ENCODE measurements around the gene FXYD7. TPM values are rescaled to one million over a fixed set of nuclear protein-coding genes. Genes with fewer than 3 reads are reported as not detected.

Gene FXYD7
- total RNA-seq, 2 experiments from 2014 or later: 15.3 to 15.6 TPM

- Histone ChIP-seq H3K36me3 (ENCODE audit: insufficient read depth, low read length) (peaks cover 27% of the 10 kb centered on the region), H3K9me3 (ENCODE audit: control insufficient read depth in 1 of 2, insufficient read depth in 1 of 2, low read length in 2 of 2) (no peaks in the 10 kb centered on the region), H3K4me1 (ENCODE audit: insufficient read depth, low read length) (peaks cover 49% of the 10 kb centered on the region), H3K27ac (ENCODE audit: low read depth in 1 of 2, low read length in 2 of 2) (peak overlapping the region; percentile 80 to 89), H3K4me3 (ENCODE audit: low read length) (peak overlapping the region; percentile 99), H3K27me3 (ENCODE audit: control insufficient read depth in 1 of 2, insufficient read depth in 2 of 2, low read length in 2 of 2) (no peaks in the 10 kb centered on the region)
- peak overlapping the region; percentile 98 for H3K27ac Mint-ChIP-seq
- H3K36me3 Mint-ChIP-seq (ENCODE audit: low read depth): peaks cover 50% of the 10 kb centered on the region
- no peaks in the 10 kb centered on the region for H3K9me3 Mint-ChIP-seq
- ChIA-PET CTCF (interaction anchor here (0.6 to 3.3 kb wide), 20 partner anchors 8 to 775 kb away, joined by 3 to 46 read pairs (median 4); partner anchors contain the start of gene FXYD7), POLR2A (interaction anchor here (0.6 to 3.1 kb wide), 25 partner anchors 8 to 309 kb away, joined by 3 to 56 read pairs (median 5); partner anchors contain the start of genes FXYD7 and USF2)
- TF ChIP-seq CTCF (IDR thresholded peaks at IDR 0.05): peak; percentile 84
- ATAC-seq (ENCODE audit: poor library complexity) (peak; percentile 62), DNase-seq (peak; percentile 63 to 87 (median 72))
- intact Hi-C loops (cut with DNase I, micrococcal nuclease): loop anchor here (2.0 to 5.0 kb wide), 4 partner anchors 13 to 63 kb away; no protein-coding TSS in a partner anchor
- H3K27me3 Mint-ChIP-seq: no peaks in the 10 kb centered on the region
- peak overlapping the region; percentile 98 for H3K4me3 Mint-ChIP-seq
- H3K4me1 Mint-ChIP-seq (ENCODE audit: low read depth): peaks cover 64% of the 10 kb centered on the region
These were observed 10.9 kb downstream of the FXYD7 start for GRCh38 chr19:35153701-35154524.

GRCh38 chr19:35154525-35155406 lies 11.7 kb downstream of the FXYD7 start, which contains the start of gene FXYD5:
Gene FXYD5 (plus strand): TSS chr19:35154735. CDS start chr19:35155551, 816 bp downstream.
- Mint-ChIP-seq H3K36me3 (ENCODE audit: low read depth) (peaks cover 59% of the 10 kb centered on the region), H3K27me3 (no peaks in the 10 kb centered on the region), H3K9me3 (no peaks in the 10 kb centered on the region), H3K4me3 (peak within 1 kb of the TSS; percentile 98), H3K4me1 (ENCODE audit: low read depth) (peaks cover 71% of the 10 kb centered on the region), H3K27ac (peak within 1 kb of the TSS; percentile 98)
- H3K27me3 ChIP-seq (ENCODE audit: control insufficient read depth in 1 of 2, insufficient read depth in 2 of 2, low read length in 2 of 2): no peaks in the 10 kb centered on the region
- peak within 1 kb of the TSS; percentile 99 for H3K4me3 ChIP-seq (ENCODE audit: low read length)
- DNase-seq (peak; percentile 49 to 82 (median 71)), ATAC-seq (ENCODE audit: poor library complexity) (peak; percentile 75)
- peaks cover 55% of the 10 kb centered on the region for H3K4me1 ChIP-seq (ENCODE audit: insufficient read depth, low read length)
- no peak for TF ChIP-seq CTCF (IDR thresholded peaks at IDR 0.05)
- intact Hi-C loops (cut with DNase I, micrococcal nuclease): loop anchor here (2.0 to 5.0 kb wide), 4 partner anchors 14 to 62 kb away; no protein-coding TSS in a partner anchor
- POLR2A ChIA-PET: interaction anchor here (0.8 to 3.1 kb wide), 21 partner anchors 9 to 158 kb away, joined by 3 to 56 read pairs (median 5); partner anchors contain the start of genes FXYD7 and USF2
- no peaks in the 10 kb centered on the region for H3K9me3 ChIP-seq (ENCODE audit: control insufficient read depth in 1 of 2, insufficient read depth in 1 of 2, low read length in 2 of 2)
- peaks cover 36% of the 10 kb centered on the region for H3K36me3 ChIP-seq (ENCODE audit: insufficient read depth, low read length)
- peak within 1 kb of the TSS; percentile 80 to 89 for H3K27ac ChIP-seq (ENCODE audit: low read depth in 1 of 2, low read length in 2 of 2)
- CTCF ChIA-PET: interaction anchor here (0.6 to 3.3 kb wide), 16 partner anchors 8 to 774 kb away, joined by 3 to 46 read pairs (median 6); partner anchors contain the start of gene FXYD7

GRCh38 chr19:35155441-35155840 lies 12.4 kb downstream of the FXYD7 start:
- no peaks in the 10 kb centered on the region for H3K9me3 Mint-ChIP-seq
- Histone ChIP-seq H3K27ac (ENCODE audit: low read depth in 1 of 2, low read length in 2 of 2) (peak overlapping the region; percentile 80 to 89), H3K4me1 (ENCODE audit: insufficient read depth, low read length) (peaks cover 56% of the 10 kb centered on the region), H3K36me3 (ENCODE audit: insufficient read depth, low read length) (peaks cover 43% of the 10 kb centered on the region), H3K27me3 (ENCODE audit: control insufficient read depth in 1 of 2, insufficient read depth in 2 of 2, low read length in 2 of 2) (no peaks in the 10 kb centered on the region), H3K9me3 (ENCODE audit: control insufficient read depth in 1 of 2, insufficient read depth in 1 of 2, low read length in 2 of 2) (no peaks in the 10 kb centered on the region), H3K4me3 (ENCODE audit: low read length) (peak overlapping the region; percentile 99)
- no peaks in the 10 kb centered on the region for H3K27me3 Mint-ChIP-seq
- peaks cover 66% of the 10 kb centered on the region for H3K36me3 Mint-ChIP-seq (ENCODE audit: low read depth)
- peak in 5 of 14 experiments; percentile 31 to 47 (median 42) for DNase-seq
- peaks cover 69% of the 10 kb centered on the region for H3K4me1 Mint-ChIP-seq (ENCODE audit: low read depth)
- POLR2A ChIA-PET: interaction anchor here (1.3 to 3.1 kb wide), 8 partner anchors 10 to 109 kb away, joined by 6 to 56 read pairs (median 11); partner anchors contain the start of gene FXYD7
- no peak for TF ChIP-seq CTCF (IDR thresholded peaks at IDR 0.05)
- intact Hi-C loops (cut with DNase I, micrococcal nuclease): loop anchor here (2.0 kb wide), 3 partner anchors 15 to 61 kb away; no protein-coding TSS in a partner anchor
- peak overlapping the region; percentile 98 for H3K27ac Mint-ChIP-seq
- H3K4me3 Mint-ChIP-seq: peak overlapping the region; percentile 98
- CTCF ChIA-PET: interaction anchor here (1.6 to 3.3 kb wide), 2 partner anchors 13 to 57 kb away, joined by 7 to 46 read pairs; partner anchors contain the start of gene FXYD7
- no peak for ATAC-seq (ENCODE audit: poor library complexity)

All from CD4-positive, alpha-beta T cell (primary cell).